Colonic mucosa (tissue), 4 donors: ENCODE measurements around the gene TENM3. TPM values are rescaled to one million over a fixed set of nuclear protein-coding genes. Genes with fewer than 3 reads are reported as not detected.

ENCODE experiments used
- DNase-seq: peaks from one replicate; pipeline ENCODE4 v3.0.0-alpha.2; 2020
- H3K27ac ChIP-seq: fragments of 200-600 bp; one replicate; pipeline ENCODE4 v1.8.0; 2021
- H3K27me3 ChIP-seq: fragments of 200-600 bp; one replicate; pipeline ENCODE4 v1.8.0; 2021
- H3K36me3 ChIP-seq: fragments of 200-600 bp; one replicate; pipeline ENCODE4 v1.8.0; 2021
- H3K4me1 ChIP-seq: fragments of 200-600 bp; one replicate; pipeline ENCODE4 v1.8.0; 2021; ENCODE audit warnings: mild to moderate bottlenecking
- H3K4me3 ChIP-seq: fragments of 200-600 bp; one replicate; pipeline ENCODE4 v1.8.0; 2021
- H3K9ac ChIP-seq, 2 donors: one replicate each; pipeline ENCODE4 v1.7.0; 2013; ENCODE audit warnings: control low read depth in 2 of 2, low read depth in 2 of 2, low read length in 2 of 2
- H3K9me3 ChIP-seq: fragments of 200-600 bp; one replicate; pipeline ENCODE4 v1.8.0; 2021
- intact Hi-C: fragments of 100-400 bp; cut with DNase I; formaldehyde crosslinking; loops from one replicate; pipeline ENCODE4 v1.14.1; 2022
- total RNA-seq, 2 donors: library from RNA; stranded (reverse); fragmentation: NEBNext Ultra II Directional in 1 of 2; extraction: Animal tissue kit (Norgen Biotek cat#: 25700) in 1 of 2; gene quantifications; one replicate each; pipeline ENCODE4 v1.2.1, GENCODE V29; 2021
- TF ChIP-seq, protein P1 (sequence below): fragments of 200-600 bp; IDR thresholded peaks from one replicate; pipeline ENCODE4 v1.8.0; 2022; ENCODE audit warnings: antibody characterized with exemption, mild to moderate bottlenecking
- donor health status: healthy.
- donor health status: DM: no; HTN: no; CAD: no.
- donor health status: DM: no; HTN: no; CAD: no.

Gene TENM3
- total RNA-seq, 2 donors from 2014 or later = 0.32 to 1.6 TPM

- no peaks in the 10 kb centered on the region for H3K36me3 ChIP-seq
- no peaks in the 10 kb centered on the region for H3K27me3 ChIP-seq
- TF ChIP-seq, protein P1, sequence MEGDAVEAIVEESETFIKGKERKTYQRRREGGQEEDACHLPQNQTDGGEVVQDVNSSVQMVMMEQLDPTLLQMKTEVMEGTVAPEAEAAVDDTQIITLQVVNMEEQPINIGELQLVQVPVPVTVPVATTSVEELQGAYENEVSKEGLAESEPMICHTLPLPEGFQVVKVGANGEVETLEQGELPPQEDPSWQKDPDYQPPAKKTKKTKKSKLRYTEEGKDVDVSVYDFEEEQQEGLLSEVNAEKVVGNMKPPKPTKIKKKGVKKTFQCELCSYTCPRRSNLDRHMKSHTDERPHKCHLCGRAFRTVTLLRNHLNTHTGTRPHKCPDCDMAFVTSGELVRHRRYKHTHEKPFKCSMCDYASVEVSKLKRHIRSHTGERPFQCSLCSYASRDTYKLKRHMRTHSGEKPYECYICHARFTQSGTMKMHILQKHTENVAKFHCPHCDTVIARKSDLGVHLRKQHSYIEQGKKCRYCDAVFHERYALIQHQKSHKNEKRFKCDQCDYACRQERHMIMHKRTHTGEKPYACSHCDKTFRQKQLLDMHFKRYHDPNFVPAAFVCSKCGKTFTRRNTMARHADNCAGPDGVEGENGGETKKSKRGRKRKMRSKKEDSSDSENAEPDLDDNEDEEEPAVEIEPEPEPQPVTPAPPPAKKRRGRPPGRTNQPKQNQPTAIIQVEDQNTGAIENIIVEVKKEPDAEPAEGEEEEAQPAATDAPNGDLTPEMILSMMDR = no peak
- intact Hi-C loops = no loop called here
- DNase-seq = no peak
- H3K27ac ChIP-seq = no peak overlapping the region
- H3K4me3 ChIP-seq = no peak overlapping the region
- no peaks in the 10 kb centered on the region for H3K4me1 ChIP-seq
- H3K9me3 ChIP-seq = no peaks in the 10 kb centered on the region
- H3K9ac ChIP-seq = no peak overlapping the region
Observed at GRCh38 chr4:182620111-182620980, 377.1 kb downstream of the TENM3 start.

GRCh38 chr4:182624281-182624680, 381.1 kb downstream of the TENM3 start:
- no peak overlapping the region for H3K27ac ChIP-seq
- no peaks in the 10 kb centered on the region for H3K9me3 ChIP-seq
- no peak overlapping the region for H3K9ac ChIP-seq
- TF ChIP-seq, protein P1 = no peak
- no peak overlapping the region for H3K4me3 ChIP-seq
- DNase-seq = no peak
- no peaks in the 10 kb centered on the region for H3K4me1 ChIP-seq
- no peaks in the 10 kb centered on the region for H3K36me3 ChIP-seq
- H3K27me3 ChIP-seq = no peaks in the 10 kb centered on the region
- intact Hi-C loops = no loop called here

- Histone ChIP-seq H3K9ac (no peak overlapping the region), H3K36me3 (no peaks in the 10 kb centered on the region), H3K4me3 (no peak overlapping the region), H3K27me3 (no peaks in the 10 kb centered on the region), H3K9me3 (no peaks in the 10 kb centered on the region), H3K4me1 (no peaks in the 10 kb centered on the region), H3K27ac (no peak overlapping the region)
- TF ChIP-seq, protein P1 = no peak
- DNase-seq = no peak
- intact Hi-C loops = no loop called here
Observed at GRCh38 chr4:182625193-182625592, 382.0 kb downstream of the TENM3 start.

DNA sequence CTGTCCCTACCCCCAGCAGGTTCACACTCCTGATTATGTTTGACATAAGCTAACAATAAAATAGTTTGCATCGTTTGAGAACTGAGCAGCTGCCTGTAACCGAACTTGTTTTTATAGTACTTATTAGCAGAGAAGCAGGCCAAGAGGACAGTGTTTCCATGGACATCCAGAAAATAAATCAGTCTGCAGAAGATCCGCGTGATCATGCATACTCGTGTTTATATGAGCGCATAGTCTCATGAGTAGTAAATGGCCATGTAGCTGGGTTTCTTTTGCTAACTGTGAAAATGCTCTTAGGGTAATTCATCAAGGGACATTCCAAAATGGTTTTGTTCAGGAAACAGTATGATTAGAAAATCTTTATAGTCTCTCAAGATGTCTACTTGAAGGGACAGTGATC, 384.8 kb downstream of the TENM3 start:
- H3K4me3 ChIP-seq = no peak overlapping the region
- H3K4me1 ChIP-seq = no peaks in the 10 kb centered on the region
- no peaks in the 10 kb centered on the region for H3K9me3 ChIP-seq
- no peaks in the 10 kb centered on the region for H3K36me3 ChIP-seq
- H3K27me3 ChIP-seq = no peaks in the 10 kb centered on the region
- H3K27ac ChIP-seq = no peak overlapping the region
- no peak for DNase-seq
- intact Hi-C loops = no loop called here
- TF ChIP-seq, protein P1 = no peak
- no peak overlapping the region for H3K9ac ChIP-seq

DNA sequence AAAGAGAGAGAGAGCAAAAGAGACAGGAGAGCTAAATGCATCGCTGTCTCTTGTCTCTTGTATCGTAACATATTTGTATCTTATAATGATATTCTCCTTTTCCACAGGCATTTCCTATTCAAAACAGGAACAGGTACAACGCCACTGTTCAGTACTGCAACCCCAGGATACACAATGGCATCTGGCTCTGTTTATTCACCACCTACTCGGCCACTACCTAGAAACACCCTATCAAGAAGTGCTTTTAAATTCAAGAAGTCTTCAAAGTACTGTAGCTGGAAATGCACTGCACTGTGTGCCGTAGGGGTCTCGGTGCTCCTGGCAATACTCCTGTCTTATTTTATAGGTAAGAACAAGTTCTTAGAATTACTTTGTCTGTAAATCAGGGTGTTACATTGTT, 385.3 kb downstream of the TENM3 start:
- TF ChIP-seq, protein P1 = no peak
- Histone ChIP-seq H3K27me3 (no peaks in the 10 kb centered on the region), H3K36me3 (no peaks in the 10 kb centered on the region), H3K4me1 (no peaks in the 10 kb centered on the region), H3K4me3 (no peak overlapping the region), H3K27ac (no peak overlapping the region), H3K9ac (no peak overlapping the region), H3K9me3 (no peaks in the 10 kb centered on the region)
- DNase-seq = no peak
- intact Hi-C loops = no loop called here
